ENCODE results near the gene GPN1. TPM values are rescaled to one million over a fixed set of nuclear protein-coding genes. Genes with fewer than 3 reads are reported as not detected.
A peak's percentile ranks its signal among the peaks of the same experiment; 100 is the strongest.
"Not testable (repeated sequence)": the region's sequence is repeated elsewhere in the genome, so short reads cannot be mapped to it uniquely, and the experiment has no call there.

GPN1 gene
- total and polyA plus RNA-seq, 7 donors = 15.2 to 31.2 (median 24.4) TPM

DNA sequence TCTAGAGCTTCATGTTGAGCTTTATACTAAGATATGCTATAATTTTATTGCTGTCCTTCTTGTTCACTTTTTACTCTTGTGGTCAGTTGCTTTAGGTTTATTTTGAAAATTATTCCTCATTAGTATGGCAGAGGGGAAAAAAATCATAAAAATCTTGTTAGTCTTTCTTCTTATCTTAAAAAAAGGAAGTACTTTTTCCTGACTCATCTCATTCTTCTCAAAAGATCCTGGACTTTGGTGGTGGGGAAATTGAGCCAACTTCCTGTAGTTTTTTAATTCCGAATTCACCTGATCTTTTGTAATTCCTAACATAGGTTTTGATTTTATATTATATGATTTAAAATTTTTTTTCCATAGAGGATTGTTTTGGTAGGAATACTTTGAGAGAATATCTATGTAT, 38.6 kb downstream of the GPN1 start:
- 66 to 88% methylated on average over 1 of the region's 1 CpG for WGBS, 2 donors
- Histone ChIP-seq H3K27me3 (no peaks in the 10 kb centered on the region), H3K9me3 (no peaks in the 10 kb centered on the region), H3K4me3 (no peak overlapping the region), H3K4me1 (peaks cover 0 to 27% (median 24%) of the 10 kb centered on the region in 4 donors), H3K27ac (no peak overlapping the region), H3K36me3 (peaks cover 12 to 61% (median 26%) of the 10 kb centered on the region in 4 donors)
- intact Hi-C loops (cut with DNase I) = no loop called here
- no peak for TF ChIP-seq POLR2AphosphoS5 (IDR thresholded peaks at IDR 0.05)
- TF ChIP-seq POLR2A (IDR thresholded peaks at IDR 0.05) = no peak
- DNase-seq = no peak

DNA sequence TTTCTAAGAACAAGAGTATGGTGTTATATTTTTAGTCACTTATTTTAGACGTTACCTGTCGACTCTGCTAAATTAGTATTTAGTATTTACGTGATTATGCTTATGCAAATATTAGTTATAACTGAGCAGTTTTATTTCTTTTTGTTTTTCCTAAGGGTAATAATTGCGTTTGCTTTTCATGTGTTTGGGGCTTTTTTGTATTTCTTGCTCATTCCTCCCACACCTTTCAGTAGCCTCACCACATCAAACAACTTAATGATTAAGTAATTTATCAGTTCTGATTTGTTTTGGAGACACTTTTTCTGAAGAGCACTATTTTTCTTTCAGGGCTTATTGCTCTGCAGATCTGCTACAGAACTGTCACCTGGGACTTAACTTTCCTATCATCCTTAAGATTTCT, 42.4 kb downstream of the GPN1 start:
- no peak for TF ChIP-seq POLR2A (IDR thresholded peaks at IDR 0.05)
- no peak for TF ChIP-seq POLR2AphosphoS5 (IDR thresholded peaks at IDR 0.05)
- TF ChIP-seq EP300 (IDR thresholded peaks at IDR 0.05) = no peak
- TF ChIP-seq, protein P1, sequence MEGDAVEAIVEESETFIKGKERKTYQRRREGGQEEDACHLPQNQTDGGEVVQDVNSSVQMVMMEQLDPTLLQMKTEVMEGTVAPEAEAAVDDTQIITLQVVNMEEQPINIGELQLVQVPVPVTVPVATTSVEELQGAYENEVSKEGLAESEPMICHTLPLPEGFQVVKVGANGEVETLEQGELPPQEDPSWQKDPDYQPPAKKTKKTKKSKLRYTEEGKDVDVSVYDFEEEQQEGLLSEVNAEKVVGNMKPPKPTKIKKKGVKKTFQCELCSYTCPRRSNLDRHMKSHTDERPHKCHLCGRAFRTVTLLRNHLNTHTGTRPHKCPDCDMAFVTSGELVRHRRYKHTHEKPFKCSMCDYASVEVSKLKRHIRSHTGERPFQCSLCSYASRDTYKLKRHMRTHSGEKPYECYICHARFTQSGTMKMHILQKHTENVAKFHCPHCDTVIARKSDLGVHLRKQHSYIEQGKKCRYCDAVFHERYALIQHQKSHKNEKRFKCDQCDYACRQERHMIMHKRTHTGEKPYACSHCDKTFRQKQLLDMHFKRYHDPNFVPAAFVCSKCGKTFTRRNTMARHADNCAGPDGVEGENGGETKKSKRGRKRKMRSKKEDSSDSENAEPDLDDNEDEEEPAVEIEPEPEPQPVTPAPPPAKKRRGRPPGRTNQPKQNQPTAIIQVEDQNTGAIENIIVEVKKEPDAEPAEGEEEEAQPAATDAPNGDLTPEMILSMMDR (IDR thresholded peaks at IDR 0.05) = no peak
- Histone ChIP-seq H3K27me3 (no peaks in the 10 kb centered on the region), H3K36me3 (peaks cover 12 to 94% (median 33%) of the 10 kb centered on the region in 4 donors), H3K4me3 (no peak overlapping the region), H3K27ac (no peak overlapping the region), H3K4me1 (peaks cover 0 to 2% (median 0%) of the 10 kb centered on the region in 4 donors), H3K9me3 (no peaks in the 10 kb centered on the region)
- no peak for DNase-seq
- intact Hi-C loops (cut with DNase I) = no loop called here
- 87 to 91% methylated on average over 4 of the region's 4 CpGs for WGBS, 2 donors

DNA sequence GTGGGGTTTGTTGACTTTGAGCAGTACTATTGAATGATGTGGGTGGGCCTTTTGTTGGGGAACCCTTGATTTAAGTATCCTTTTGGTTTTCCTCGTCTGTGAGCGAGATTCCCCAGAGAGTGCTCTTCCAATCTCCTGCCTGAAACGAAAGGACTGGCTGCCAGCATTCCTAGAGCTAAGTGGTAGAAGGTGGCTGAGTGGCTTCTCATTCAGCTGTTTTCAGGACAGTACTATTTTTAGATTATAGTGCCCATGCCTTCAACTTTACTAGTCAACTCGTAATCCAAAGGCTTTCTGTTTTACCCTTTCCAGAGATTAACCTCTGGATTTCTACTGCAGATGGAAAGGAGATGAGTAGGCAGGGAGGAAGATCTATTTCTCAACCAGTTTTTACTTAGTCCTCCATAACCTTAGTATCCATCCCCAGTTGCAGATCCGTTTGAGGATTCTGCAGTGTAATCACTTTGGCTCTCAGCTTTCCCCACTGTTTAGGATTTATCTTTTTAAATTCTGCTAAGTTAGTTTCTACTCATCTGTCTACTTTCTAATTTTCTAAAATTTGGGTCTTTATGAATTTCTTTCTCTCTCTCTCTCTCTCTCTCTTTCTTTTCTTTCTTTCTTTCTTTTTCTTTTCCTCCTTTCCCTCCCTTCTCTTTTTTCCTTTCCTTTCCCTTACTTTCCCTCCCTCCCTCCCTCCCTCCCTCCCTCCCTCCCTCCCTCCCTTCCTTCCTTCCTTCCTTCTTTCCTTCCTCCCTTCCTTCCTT, 44.1 kb downstream of the GPN1 start:
- Histone ChIP-seq H3K36me3 (peaks cover 12 to 95% (median 42%) of the 10 kb centered on the region in 4 donors), H3K4me1 (no peaks in the 10 kb centered on the region), H3K27ac (no peak overlapping the region), H3K4me3 (no peak overlapping the region), H3K9me3 (no peaks in the 10 kb centered on the region), H3K27me3 (no peaks in the 10 kb centered on the region)
- intact Hi-C loops (cut with DNase I) = no loop called here
- no peak for DNase-seq
- TF ChIP-seq POLR2AphosphoS5 (IDR thresholded peaks at IDR 0.05) = no peak
- TF ChIP-seq, protein P1 (IDR thresholded peaks at IDR 0.05) = no peak
- no peak for TF ChIP-seq POLR2A (IDR thresholded peaks at IDR 0.05)
- no peak for TF ChIP-seq EP300 (IDR thresholded peaks at IDR 0.05)
- WGBS, 2 donors = 85 to 86% methylated on average over 5 of the region's 5 CpGs

DNA sequence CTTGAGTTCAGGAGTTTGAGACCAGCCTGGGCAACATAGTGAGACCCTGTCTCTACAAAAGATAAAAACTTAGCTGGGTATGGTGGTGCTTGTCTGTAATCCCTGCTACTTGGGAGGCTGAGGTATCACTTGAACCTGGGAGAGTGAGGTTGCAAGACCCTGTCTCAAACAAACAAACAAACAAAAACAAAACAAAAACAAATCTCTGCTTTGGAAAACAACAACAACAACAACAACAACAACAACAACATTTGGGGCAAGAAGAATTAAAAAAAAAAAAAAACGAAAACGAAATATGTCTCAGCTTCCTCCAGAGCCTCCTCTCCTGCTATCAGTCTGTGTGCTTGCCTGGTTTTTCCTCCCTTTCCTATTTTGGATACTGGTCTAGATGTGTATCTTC, 51.7 kb downstream of the GPN1 start:
- Histone ChIP-seq H3K27ac (no peak overlapping the region), H3K36me3 (peaks cover 5 to 92% (median 36%) of the 10 kb centered on the region in 4 donors), H3K4me3 (no peak overlapping the region), H3K27me3 (no peaks in the 10 kb centered on the region), H3K9me3 (no peaks in the 10 kb centered on the region), H3K4me1 (peaks cover 0 to 7% (median 0%) of the 10 kb centered on the region in 4 donors)
- TF ChIP-seq POLR2A (IDR thresholded peaks at IDR 0.05) (no peak), EP300 (IDR thresholded peaks at IDR 0.05) (no peak), POLR2AphosphoS5 (IDR thresholded peaks at IDR 0.05) (no peak)
- TF ChIP-seq, protein P1 (IDR thresholded peaks at IDR 0.05) = no peak
- no peak for DNase-seq
- 90 to 92% methylated on average over 2 of the region's 2 CpGs for WGBS, 2 donors
- intact Hi-C loops (cut with DNase I) = no loop called here

DNA sequence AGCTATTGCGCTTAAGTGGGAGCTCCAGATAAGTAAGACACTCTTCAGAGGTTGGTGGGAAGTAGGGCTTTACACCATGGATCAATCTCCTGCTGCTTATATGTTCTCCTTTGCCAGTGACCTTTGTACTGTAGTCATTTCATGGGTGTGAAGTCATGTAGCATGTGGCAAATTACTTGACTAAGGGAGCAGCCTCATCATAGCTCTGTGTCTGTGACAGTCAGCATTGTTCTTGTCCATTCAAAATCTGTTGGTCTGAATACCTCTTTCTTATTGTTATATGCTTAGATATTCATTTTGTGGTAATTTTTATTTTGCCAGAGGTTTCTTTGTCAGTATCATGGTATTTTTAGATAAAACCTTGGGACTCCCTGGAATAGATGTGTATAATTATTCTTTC, 53.0 kb downstream of the GPN1 start:
- peaks cover 0 to 7% (median 0%) of the 10 kb centered on the region in 4 donors for H3K4me1 ChIP-seq
- H3K36me3 ChIP-seq = peaks cover 7 to 92% (median 33%) of the 10 kb centered on the region in 4 donors
- no peak overlapping the region for H3K4me3 ChIP-seq
- DNase-seq = no peak
- intact Hi-C loops (cut with DNase I) = no loop called here
- no peaks in the 10 kb centered on the region for H3K9me3 ChIP-seq
- 63 to 91% methylated on average over 1 of the region's 1 CpG for WGBS, 2 donors
- no peaks in the 10 kb centered on the region for H3K27me3 ChIP-seq
- peak overlapping the region in 2 of 4 donors; percentile 33 to 54 for H3K27ac ChIP-seq
- TF ChIP-seq POLR2AphosphoS5 (IDR thresholded peaks at IDR 0.05) (no peak), POLR2A (IDR thresholded peaks at IDR 0.05) (no peak), EP300 (IDR thresholded peaks at IDR 0.05) (no peak)
- TF ChIP-seq, protein P1 (IDR thresholded peaks at IDR 0.05) = no peak

DNA sequence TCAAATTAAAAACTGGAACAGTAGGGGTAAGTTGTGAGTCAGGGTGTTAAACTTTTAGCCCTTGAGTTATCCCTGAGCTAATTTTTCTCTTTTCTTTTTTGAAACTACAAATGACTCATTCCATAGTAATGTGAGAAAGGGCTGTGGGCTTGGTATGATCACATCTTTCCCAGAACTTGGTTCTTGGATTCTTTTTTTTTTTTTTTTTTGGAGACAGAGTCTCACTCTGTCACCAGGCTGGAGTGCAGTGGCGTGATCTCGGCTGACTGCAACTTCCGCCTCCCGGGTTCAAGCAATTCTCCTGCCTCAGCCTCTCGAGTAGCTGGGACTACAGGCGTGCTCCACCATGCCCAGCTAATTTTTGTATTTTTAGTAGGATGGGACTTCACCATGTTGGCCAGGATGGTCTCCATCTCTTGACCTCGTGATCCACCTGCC, 53.5 kb downstream of the GPN1 start:
- H3K27me3 ChIP-seq; H3K4me3 ChIP-seq; H3K4me1 ChIP-seq; intact Hi-C loops (cut with DNase I); H3K9me3 ChIP-seq; DNase-seq: not testable (repeated sequence)
- WGBS, 2 donors = 89 to 91% methylated on average over 7 of the region's 7 CpGs
- Histone ChIP-seq H3K27ac (peak overlapping the region in 2 of 4 donors; percentile 35 to 54), H3K36me3 (peaks cover 11 to 92% (median 32%) of the 10 kb centered on the region in 4 donors)

Measured in sigmoid colon (tissue), 7 donors.